HG03442 (cell line): Measurements from ENCODE around the gene NCAPD2.

ENCODE experiments used
- ATAC-seq: cut with Tn5 transposase; IDR thresholded peaks from one replicate; pipeline ENCODE4 v1.9.1; 2021; ENCODE audit warnings: mild to moderate bottlenecking, moderate library complexity; ENCODE audit not compliant: unreplicated experiment

NCAPD2 gene

GRCh38 chr12:6493497-6494257 is at the start of gene NCAPD2:
Gene NCAPD2 (plus strand): TSS chr12:6494102. CDS start chr12:6495099, 997 bp downstream.
- ATAC-seq, result peak; percentile 91

GRCh38 chr12:6444704-6445688 is 48.9 kb upstream of the NCAPD2 start, which contains the start of gene CD27:
Gene CD27 (plus strand): TSS chr12:6444955. CDS start chr12:6445096, 141 bp downstream.
- ATAC-seq, result no peak

GRCh38 chr12:6450091-6450868 is 43.6 kb upstream of the NCAPD2 start:
- no peak for ATAC-seq

- ATAC-seq, result no peak
These were observed 43.0 kb upstream of the NCAPD2 start for GRCh38 chr12:6450869-6451347.

GRCh38 chr12:6451348-6452244 is 42.3 kb upstream of the NCAPD2 start, which contains the start of gene TAPBPL:
Gene TAPBPL (plus strand): TSS chr12:6452042. CDS start chr12:6452249, 207 bp downstream.
- peak; percentile 61 for ATAC-seq

GRCh38 chr12:6452245-6452943 is 41.5 kb upstream of the NCAPD2 start:
- no peak for ATAC-seq

GRCh38 chr12:6452944-6453630 is 40.8 kb upstream of the NCAPD2 start:
- ATAC-seq, result no peak

GRCh38 chr12:6457220-6457945 is 36.5 kb upstream of the NCAPD2 start:
- no peak for ATAC-seq

GRCh38 chr12:6458281-6459003 is 35.5 kb upstream of the NCAPD2 start:
- no peak for ATAC-seq

GRCh38 chr12:6459004-6459337 is 34.9 kb upstream of the NCAPD2 start:
- no peak for ATAC-seq

- no peak for ATAC-seq
These were observed 33.0 kb upstream of the NCAPD2 start for GRCh38 chr12:6460751-6461371.

GRCh38 chr12:6461401-6462233 is 32.3 kb upstream of the NCAPD2 start:
- ATAC-seq, result peak; percentile 73

GRCh38 chr12:6462234-6462995 is 31.5 kb upstream of the NCAPD2 start:
- ATAC-seq, result no peak

- no peak for ATAC-seq
These were observed 30.7 kb upstream of the NCAPD2 start for GRCh38 chr12:6463216-6463615.

- no peak for ATAC-seq
These were observed 30.0 kb upstream of the NCAPD2 start for GRCh38 chr12:6463858-6464257.
